ENCODE measurements around the gene PPP1R15B.
A peak's percentile ranks its signal among the peaks of the same experiment; 100 is the strongest.

Gene PPP1R15B

GRCh38 chr1:204396015-204396583 is 15.5 kb downstream of the PPP1R15B start:
- FAIRE-seq, result no peak

- FAIRE-seq, result peak; percentile 48
Measured at GRCh38 chr1:204391629-204392028, 20.0 kb downstream of the PPP1R15B start.

GRCh38 chr1:204390751-204391466 is 20.7 kb downstream of the PPP1R15B start:
- no peak for FAIRE-seq

- FAIRE-seq, result no peak
Measured at GRCh38 chr1:204385727-204386126, 25.9 kb downstream of the PPP1R15B start.

- no peak for FAIRE-seq
Measured at GRCh38 chr1:204384636-204385352, 26.8 kb downstream of the PPP1R15B start.

GRCh38 chr1:204383163-204383904 is 28.3 kb downstream of the PPP1R15B start:
- no peak for FAIRE-seq

- no peak for FAIRE-seq
Measured at GRCh38 chr1:204382714-204383083, 28.9 kb downstream of the PPP1R15B start.

GRCh38 chr1:204380293-204380831 is 31.3 kb downstream of the PPP1R15B start:
- FAIRE-seq, result no peak

- no peak for FAIRE-seq
Measured at GRCh38 chr1:204377800-204378668, 33.6 kb downstream of the PPP1R15B start.

- no peak for FAIRE-seq
Measured at GRCh38 chr1:204376919-204377799, 34.5 kb downstream of the PPP1R15B start.

GRCh38 chr1:204376465-204376864 is 35.2 kb downstream of the PPP1R15B start:
- FAIRE-seq, result no peak

- FAIRE-seq, result no peak
Measured at GRCh38 chr1:204373911-204374310, 37.7 kb downstream of the PPP1R15B start.

- no peak for FAIRE-seq
Measured at GRCh38 chr1:204370176-204370575, 41.4 kb downstream of the PPP1R15B start.

GRCh38 chr1:204368996-204369726 is 42.5 kb downstream of the PPP1R15B start:
- no peak for FAIRE-seq

- FAIRE-seq, result no peak
Measured at GRCh38 chr1:204367956-204368355, 43.7 kb downstream of the PPP1R15B start.

- no peak for FAIRE-seq
Measured at GRCh38 chr1:204367193-204367858, 44.3 kb downstream of the PPP1R15B start.

GRCh38 chr1:204366759-204367158 is 44.9 kb downstream of the PPP1R15B start:
- no peak for FAIRE-seq

- FAIRE-seq, result no peak
Measured at GRCh38 chr1:204363335-204364114, 48.1 kb downstream of the PPP1R15B start.

GRCh38 chr1:204362984-204363334 is 48.7 kb downstream of the PPP1R15B start:
- no peak for FAIRE-seq
